ENCODE results near the gene MYL11.

MYL11 gene

GRCh38 chr16:30348929-30349328 is 25.7 kb upstream of the MYL11 start:
- TF ChIP-seq CTCF (IDR thresholded peaks at IDR 0.05; ENCODE audit: poor library complexity, severe bottlenecking), result no peak
- Histone ChIP-seq H3K4me1 (ENCODE audit: insufficient read depth, poor library complexity, severe bottlenecking) (no peaks in the 10 kb centered on the region), H3K36me3 (ENCODE audit: low read depth) (peaks cover 23% of the 10 kb centered on the region), H3K27ac (ENCODE audit: poor library complexity, severe bottlenecking) (no peak overlapping the region), H3K4me3 (ENCODE audit: severe bottlenecking) (no peak overlapping the region), H3K27me3 (ENCODE audit: insufficient read depth, poor library complexity, severe bottlenecking) (no peaks in the 10 kb centered on the region), H3K9me3 (ENCODE audit: severe bottlenecking) (no peaks in the 10 kb centered on the region)
- no peak for ATAC-seq (ENCODE audit: low read depth)
- DNase-seq (ENCODE audit: low spot score), result no peak

DNA sequence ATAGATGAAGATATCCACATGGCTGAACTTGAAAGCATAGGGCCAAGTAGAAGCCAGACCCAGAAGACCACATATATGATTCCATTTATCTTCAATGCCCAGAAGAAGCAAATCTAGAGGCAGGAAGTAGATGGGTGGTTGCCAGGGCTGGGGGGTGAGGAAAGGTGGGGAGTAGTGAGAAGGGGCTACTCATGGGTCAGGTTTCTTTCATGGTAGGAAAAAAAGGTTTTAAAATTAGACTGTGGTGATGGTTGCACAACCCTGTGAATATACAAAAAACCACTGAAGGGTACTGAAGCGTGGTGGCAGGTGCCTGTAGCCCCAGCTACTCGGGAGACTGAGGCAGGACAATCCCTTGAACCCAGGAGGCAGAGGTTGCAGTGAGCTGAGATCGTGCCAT is 24.9 kb upstream of the MYL11 start:
- no peaks in the 10 kb centered on the region for H3K27me3 ChIP-seq (ENCODE audit: insufficient read depth, poor library complexity, severe bottlenecking)
- no peaks in the 10 kb centered on the region for H3K9me3 ChIP-seq (ENCODE audit: severe bottlenecking)
- H3K27ac ChIP-seq (ENCODE audit: poor library complexity, severe bottlenecking), result no peak overlapping the region
- peaks cover 24% of the 10 kb centered on the region for H3K36me3 ChIP-seq (ENCODE audit: low read depth)
- no peak for ATAC-seq (ENCODE audit: low read depth)
- DNase-seq (ENCODE audit: low spot score), result no peak
- H3K4me1 ChIP-seq (ENCODE audit: insufficient read depth, poor library complexity, severe bottlenecking), result no peaks in the 10 kb centered on the region
- no peak overlapping the region for H3K4me3 ChIP-seq (ENCODE audit: severe bottlenecking)
- no peak for TF ChIP-seq CTCF (IDR thresholded peaks at IDR 0.05; ENCODE audit: poor library complexity, severe bottlenecking)

DNA sequence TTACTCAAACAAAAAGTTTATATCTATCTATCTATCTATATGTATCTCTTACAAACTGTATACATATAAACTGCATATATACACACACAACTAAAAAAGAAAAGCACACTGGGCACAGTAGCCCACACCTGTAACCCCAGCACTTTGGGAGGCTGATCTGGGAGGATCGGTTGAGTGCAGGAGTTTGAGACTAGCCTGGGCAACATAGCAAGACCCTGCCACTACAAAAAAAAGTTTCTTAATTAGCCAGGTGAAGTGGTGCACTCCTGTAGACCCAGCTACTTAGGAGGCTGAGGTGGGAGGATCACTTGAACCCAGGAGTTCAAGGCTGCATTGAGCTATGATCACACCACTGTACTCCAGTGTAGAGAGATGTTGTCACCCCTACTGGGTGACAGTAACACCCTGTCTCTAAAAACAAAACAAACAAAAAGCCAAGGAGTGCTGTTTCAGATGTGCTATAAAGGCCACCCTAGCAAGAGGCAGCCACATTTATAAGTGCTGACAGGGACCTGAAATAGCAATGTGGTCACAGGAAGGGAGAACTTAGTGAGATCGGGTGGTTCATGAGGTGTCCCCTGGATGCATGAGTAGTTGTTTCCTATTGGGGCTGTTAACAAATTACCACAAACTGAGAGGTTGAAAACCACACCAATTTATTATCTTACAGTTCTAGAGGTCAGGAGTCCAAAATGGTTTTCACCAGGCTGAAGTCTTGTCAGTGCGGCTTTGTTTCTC is 24.3 kb upstream of the MYL11 start:
- ATAC-seq (ENCODE audit: low read depth) (no peak), DNase-seq (ENCODE audit: low spot score) (no peak)
- H3K4me3 ChIP-seq (ENCODE audit: severe bottlenecking), result no peak overlapping the region
- no peaks in the 10 kb centered on the region for H3K27me3 ChIP-seq (ENCODE audit: insufficient read depth, poor library complexity, severe bottlenecking)
- H3K27ac ChIP-seq (ENCODE audit: poor library complexity, severe bottlenecking), result no peak overlapping the region
- TF ChIP-seq CTCF (IDR thresholded peaks at IDR 0.05; ENCODE audit: poor library complexity, severe bottlenecking), result no peak
- H3K4me1 ChIP-seq (ENCODE audit: insufficient read depth, poor library complexity, severe bottlenecking), result no peaks in the 10 kb centered on the region
- H3K9me3 ChIP-seq (ENCODE audit: severe bottlenecking), result no peaks in the 10 kb centered on the region
- peaks cover 24% of the 10 kb centered on the region for H3K36me3 ChIP-seq (ENCODE audit: low read depth)

DNA sequence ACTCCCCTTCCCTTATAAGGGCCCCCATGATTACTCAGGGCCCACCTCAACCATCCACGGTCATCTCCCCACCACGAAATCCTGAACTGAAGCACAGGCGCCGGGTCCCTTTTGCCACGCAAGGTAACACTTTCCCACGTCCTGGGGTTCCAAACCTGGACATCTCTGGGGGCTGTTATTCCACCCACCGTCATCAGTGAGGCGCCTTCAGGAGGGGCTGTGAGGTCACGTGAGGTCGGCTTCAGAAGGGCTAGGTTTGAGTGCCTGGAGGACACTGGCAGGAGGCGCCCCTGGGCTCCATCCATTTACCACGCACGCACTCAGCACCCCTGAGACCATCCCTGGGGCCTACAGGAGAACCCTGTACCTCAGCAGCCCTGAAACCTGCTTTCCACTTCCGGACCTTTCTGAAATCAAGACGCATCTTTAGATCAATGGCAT is 23.6 kb upstream of the MYL11 start:
- H3K4me3 ChIP-seq (ENCODE audit: severe bottlenecking), result no peak overlapping the region
- peaks cover 24% of the 10 kb centered on the region for H3K36me3 ChIP-seq (ENCODE audit: low read depth)
- no peaks in the 10 kb centered on the region for H3K27me3 ChIP-seq (ENCODE audit: insufficient read depth, poor library complexity, severe bottlenecking)
- ATAC-seq (ENCODE audit: low read depth) (no peak), DNase-seq (ENCODE audit: low spot score) (no peak)
- no peak overlapping the region for H3K27ac ChIP-seq (ENCODE audit: poor library complexity, severe bottlenecking)
- no peak for TF ChIP-seq CTCF (IDR thresholded peaks at IDR 0.05; ENCODE audit: poor library complexity, severe bottlenecking)
- H3K9me3 ChIP-seq (ENCODE audit: severe bottlenecking), result no peaks in the 10 kb centered on the region
- no peaks in the 10 kb centered on the region for H3K4me1 ChIP-seq (ENCODE audit: insufficient read depth, poor library complexity, severe bottlenecking)

Data from RWPE2 (cell line).